MCF 10A (cell line): ENCODE data around the gene SCAPER. TPM values are rescaled to one million over a fixed set of nuclear protein-coding genes. Genes with fewer than 3 reads are reported as not detected.

Source experiments
- BruUV-seq: library from RNA; stranded (reverse); fragments of 400-500 nt; replicated peaks from 2 replicates; lab custom pipeline; 2021; lab: Mats Ljungman, UMichigan
- CTCF ChIA-PET: fragments of 300-600 bp; sonication (Branson Sonifier 250); formaldehyde crosslinking; extraction: SDS; loops from one replicate; lab custom pipeline; 2021; ENCODE audit warnings: antibody characterized with exemption, inconsistent platforms; lab: Yijun Ruan, JAX
- POLR2A ChIA-PET: fragments of 300-600, 350-650 bp; sonication (Branson Sonifier 250); formaldehyde crosslinking; extraction: SDS; loops from one replicate; lab custom pipeline; 2020; ENCODE audit warnings: antibody characterized with exemption, inconsistent platforms; lab: Yijun Ruan, JAX
- DNase-seq: peaks from one replicate; pipeline ENCODE4 v3.0.0-alpha.2; 2018; ENCODE audit not compliant: unreplicated experiment
- H3K27ac Mint-ChIP-seq: one replicate; pipeline ENCODE4 v1.8.0; 2022; ENCODE audit warnings: mild to moderate bottlenecking, low read depth, mixed read lengths; ENCODE audit not compliant: unreplicated experiment
- H3K27me3 Mint-ChIP-seq: one replicate; pipeline ENCODE4 v1.8.0; 2022; ENCODE audit warnings: mixed read lengths; ENCODE audit not compliant: insufficient read depth, unreplicated experiment
- H3K36me3 Mint-ChIP-seq: one replicate; pipeline ENCODE4 v1.8.0; 2022; ENCODE audit warnings: mild to moderate bottlenecking, moderate library complexity, mixed read lengths; ENCODE audit not compliant: insufficient read depth, unreplicated experiment
- H3K4me1 Mint-ChIP-seq: one replicate; pipeline ENCODE4 v1.8.0; 2022; ENCODE audit warnings: mixed read lengths; ENCODE audit not compliant: insufficient read depth, unreplicated experiment
- H3K4me3 Mint-ChIP-seq: one replicate; pipeline ENCODE4 v1.8.0; 2022; ENCODE audit warnings: mild to moderate bottlenecking, moderate library complexity, mixed read lengths; ENCODE audit not compliant: unreplicated experiment
- H3K9me3 Mint-ChIP-seq: one replicate; pipeline ENCODE4 v1.8.0; 2022; ENCODE audit warnings: mixed read lengths; ENCODE audit not compliant: unreplicated experiment
- intact Hi-C: fragments of 100-400 bp; cut with micrococcal nuclease; formaldehyde crosslinking; loops from 2 replicates; pipeline ENCODE4 v1.14.1; 2022
- total RNA-seq: library from RNA; stranded (reverse); gene quantifications from 2 replicates; pipeline ENCODE4 v1.2.3, GENCODE V29; 2022
- TF ChIP-seq, protein P1 (sequence below): fragments of 200-600 bp; IDR thresholded peaks from one replicate; pipeline ENCODE4 v1.8.0; 2022; ENCODE audit warnings: antibody characterized with exemption, mild to moderate bottlenecking; ENCODE audit not compliant: unreplicated experiment

SCAPER gene
- total RNA-seq, 1 experiment from 2014 or later: 9.5 TPM

DNA sequence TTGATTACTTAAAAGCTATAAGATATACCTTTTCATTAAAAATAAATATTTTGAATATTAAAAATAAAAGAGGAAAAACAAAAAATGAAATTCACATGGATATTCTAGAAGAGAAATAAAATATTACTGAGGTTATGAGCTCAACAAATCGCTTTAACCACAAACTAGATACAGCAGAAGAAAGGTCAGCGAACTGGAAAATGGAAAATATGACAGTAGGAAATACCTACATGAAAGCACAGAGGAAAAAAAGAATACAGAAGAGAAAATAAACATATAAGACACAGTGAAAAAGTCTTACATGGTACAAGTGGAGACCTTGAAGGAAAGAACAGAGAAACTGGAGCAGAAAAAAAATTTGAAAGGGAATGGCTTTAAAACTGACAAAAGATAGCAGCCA lies 33.2 kb downstream of the SCAPER start:
- ChIA-PET CTCF (interaction anchor here (1.0 to 1.5 kb wide), 2 partner anchors 12 to 815 kb away, joined by 3 to 4 read pairs; no protein-coding TSS in a partner anchor), POLR2A (no interaction called here)
- no TSS peak for BruUV-seq
- intact Hi-C loops: no loop called here
- H3K36me3 Mint-ChIP-seq: peaks cover 4% of the 10 kb centered on the region
- H3K9me3 Mint-ChIP-seq: no peaks in the 10 kb centered on the region
- no peaks in the 10 kb centered on the region for H3K27me3 Mint-ChIP-seq
- no peak overlapping the region for H3K27ac Mint-ChIP-seq
- no peak overlapping the region for H3K4me3 Mint-ChIP-seq
- H3K4me1 Mint-ChIP-seq: no peaks in the 10 kb centered on the region
- TF ChIP-seq, protein P1, sequence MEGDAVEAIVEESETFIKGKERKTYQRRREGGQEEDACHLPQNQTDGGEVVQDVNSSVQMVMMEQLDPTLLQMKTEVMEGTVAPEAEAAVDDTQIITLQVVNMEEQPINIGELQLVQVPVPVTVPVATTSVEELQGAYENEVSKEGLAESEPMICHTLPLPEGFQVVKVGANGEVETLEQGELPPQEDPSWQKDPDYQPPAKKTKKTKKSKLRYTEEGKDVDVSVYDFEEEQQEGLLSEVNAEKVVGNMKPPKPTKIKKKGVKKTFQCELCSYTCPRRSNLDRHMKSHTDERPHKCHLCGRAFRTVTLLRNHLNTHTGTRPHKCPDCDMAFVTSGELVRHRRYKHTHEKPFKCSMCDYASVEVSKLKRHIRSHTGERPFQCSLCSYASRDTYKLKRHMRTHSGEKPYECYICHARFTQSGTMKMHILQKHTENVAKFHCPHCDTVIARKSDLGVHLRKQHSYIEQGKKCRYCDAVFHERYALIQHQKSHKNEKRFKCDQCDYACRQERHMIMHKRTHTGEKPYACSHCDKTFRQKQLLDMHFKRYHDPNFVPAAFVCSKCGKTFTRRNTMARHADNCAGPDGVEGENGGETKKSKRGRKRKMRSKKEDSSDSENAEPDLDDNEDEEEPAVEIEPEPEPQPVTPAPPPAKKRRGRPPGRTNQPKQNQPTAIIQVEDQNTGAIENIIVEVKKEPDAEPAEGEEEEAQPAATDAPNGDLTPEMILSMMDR: no peak
- no peak for DNase-seq

DNA sequence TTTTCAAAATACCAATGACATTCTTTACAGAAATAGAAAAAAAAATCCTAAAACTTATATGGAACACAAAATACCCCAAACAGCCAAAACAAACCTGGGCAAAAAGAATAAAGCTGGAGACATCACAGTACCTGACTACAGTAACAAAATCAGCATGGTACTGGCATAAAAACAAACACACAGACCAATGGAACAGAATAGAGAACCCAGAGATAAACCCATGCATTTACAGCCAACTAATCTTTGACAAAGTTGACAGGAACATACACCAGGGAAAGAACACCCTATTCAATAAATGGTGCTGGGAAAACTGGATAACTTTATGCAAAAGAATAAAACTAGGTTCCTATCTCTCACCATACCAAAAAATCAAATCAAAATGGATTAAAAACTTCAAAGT lies 36.4 kb downstream of the SCAPER start:
- no peak overlapping the region for H3K4me3 Mint-ChIP-seq
- no peak for DNase-seq
- H3K36me3 Mint-ChIP-seq: no peaks in the 10 kb centered on the region
- CTCF ChIA-PET: interaction anchor here (2.8 kb wide), 2 partner anchors 634 to 678 kb away, joined by 11 to 13 read pairs; no protein-coding TSS in a partner anchor
- no peaks in the 10 kb centered on the region for H3K27me3 Mint-ChIP-seq
- POLR2A ChIA-PET: interaction anchor here (0.6 kb wide), 1 partner anchor 26 kb away, joined by 3 read pairs; no protein-coding TSS in a partner anchor
- no peaks in the 10 kb centered on the region for H3K9me3 Mint-ChIP-seq
- intact Hi-C loops: loop anchor here (10.0 kb wide), 1 partner anchor 814 kb away; the partner anchor contains the start of gene TMEM266
- H3K4me1 Mint-ChIP-seq: no peaks in the 10 kb centered on the region
- no TSS peak for BruUV-seq
- no peak overlapping the region for H3K27ac Mint-ChIP-seq
- TF ChIP-seq, protein P1: no peak

DNA sequence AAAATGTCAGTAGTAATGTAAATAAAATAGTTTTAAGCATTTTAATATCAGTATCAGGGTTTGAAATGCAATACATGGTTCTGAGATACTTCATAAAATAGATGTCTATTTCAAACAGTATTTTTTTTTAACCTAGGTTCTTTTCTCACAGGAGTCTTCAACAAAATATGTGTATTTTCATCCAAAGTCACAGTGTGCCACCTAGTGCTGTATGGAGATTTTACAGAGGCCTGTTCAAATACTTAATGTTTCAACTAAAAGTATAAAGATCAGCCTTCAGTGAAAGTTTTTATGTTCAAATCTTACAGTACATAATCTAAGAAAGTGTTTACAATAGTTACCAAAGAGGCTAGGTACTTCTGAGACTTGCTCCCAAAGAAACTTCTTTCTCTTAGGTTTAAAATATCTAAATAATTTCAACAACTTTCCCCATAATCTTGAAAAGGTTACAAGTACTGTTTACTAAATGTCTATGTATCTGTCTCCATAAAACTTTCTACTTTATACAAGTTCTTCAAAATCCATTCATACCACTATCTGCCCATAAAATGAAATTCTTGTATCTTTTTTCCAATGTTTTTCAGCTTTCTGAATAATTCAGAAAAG lies 38.3 kb downstream of the SCAPER start:
- peak; percentile 27 for DNase-seq
- BruUV-seq: no TSS peak
- Mint-ChIP-seq H3K9me3 (no peaks in the 10 kb centered on the region), H3K27ac (no peak overlapping the region), H3K27me3 (no peaks in the 10 kb centered on the region), H3K36me3 (no peaks in the 10 kb centered on the region), H3K4me3 (no peak overlapping the region), H3K4me1 (no peaks in the 10 kb centered on the region)
- intact Hi-C loops: loop anchor here (1.0 to 10.0 kb wide), 3 partner anchors 632 to 812 kb away; partner anchors contain the start of gene TMEM266
- POLR2A ChIA-PET: interaction anchor here (0.9 kb wide), 1 partner anchor 38 kb away, joined by 3 read pairs; no protein-coding TSS in a partner anchor
- TF ChIP-seq, protein P1: peak; percentile 37
- CTCF ChIA-PET: interaction anchor here (0.6 to 2.8 kb wide), 9 partner anchors 9 to 728 kb away, joined by 3 to 13 read pairs (median 4); no protein-coding TSS in a partner anchor

DNA sequence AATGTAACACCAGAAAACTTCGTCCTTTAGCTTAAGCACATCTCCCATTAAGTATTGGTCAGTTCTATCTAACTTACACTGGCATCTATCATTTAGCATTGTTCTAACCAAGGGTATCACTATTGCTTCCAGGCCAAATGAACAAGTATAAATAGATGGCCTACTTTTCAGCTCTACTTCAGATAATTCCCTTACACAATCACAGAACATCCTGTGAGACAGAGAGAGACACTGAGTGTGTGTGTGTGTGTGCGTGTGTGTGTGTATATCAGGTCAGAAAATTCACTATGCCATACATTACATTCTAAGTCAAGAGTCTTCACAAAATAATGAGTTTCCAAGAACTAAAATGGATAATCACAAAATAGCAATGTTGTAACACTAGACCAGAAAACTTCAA lies 39.1 kb downstream of the SCAPER start:
- TF ChIP-seq, protein P1: no peak
- H3K36me3 Mint-ChIP-seq: no peaks in the 10 kb centered on the region
- no peak overlapping the region for H3K4me3 Mint-ChIP-seq
- no peak overlapping the region for H3K27ac Mint-ChIP-seq
- POLR2A ChIA-PET: no interaction called here
- intact Hi-C loops: loop anchor here (1.0 to 10.0 kb wide), 3 partner anchors 631 to 811 kb away; partner anchors contain the start of gene TMEM266
- no peaks in the 10 kb centered on the region for H3K4me1 Mint-ChIP-seq
- CTCF ChIA-PET: interaction anchor here (0.5 to 2.8 kb wide), 9 partner anchors 67 to 877 kb away, joined by 3 to 13 read pairs (median 4); no protein-coding TSS in a partner anchor
- DNase-seq: no peak
- no peaks in the 10 kb centered on the region for H3K27me3 Mint-ChIP-seq
- H3K9me3 Mint-ChIP-seq: no peaks in the 10 kb centered on the region
- BruUV-seq: no TSS peak
